ENCODE data around the gene MYL6B. TPM values are rescaled to one million over a fixed set of nuclear protein-coding genes. Genes with fewer than 3 reads are reported as not detected.
A peak's percentile ranks its signal among the peaks of the same experiment; 100 is the strongest.

The MYL6B gene
- total and polyA plus RNA-seq, 9 donors, result 32.8 to 99.2 (median 73.4) TPM

GRCh38 chr12:56158926-56159461 is 6.6 kb downstream of the MYL6B start:
- intact Hi-C loops (cut with DNase I), result loop anchor here in 2 of 4 donors (2.0 to 5.0 kb wide), 3 partner anchors 32 to 63 kb away; partner anchors contain the start of genes NABP2 (in 1 of the 2) and RNF41 (in 1 of the 2)
- peak overlapping the region; percentile 97 for H3K4me3 ChIP-seq
- H3K9me3 ChIP-seq, result no peaks in the 10 kb centered on the region
- H3K4me1 ChIP-seq (ENCODE audit: insufficient read depth), result peaks cover 1% of the 10 kb centered on the region
- H3K27me3 ChIP-seq, result no peaks in the 10 kb centered on the region
- 0 to 1% (median 0%) methylated on average over 6 of the region's 6 CpGs for WGBS, 3 donors
- no peaks in the 10 kb centered on the region for H3K36me3 ChIP-seq
- peak overlapping the region; percentile 82 to 91 for H3K27ac ChIP-seq
- no peak for TF ChIP-seq CTCF (IDR thresholded peaks at IDR 0.05)
- no peak for TF ChIP-seq EP300 (IDR thresholded peaks at IDR 0.05)
- TF ChIP-seq POLR2A (IDR thresholded peaks at IDR 0.05), result no peak
- peak; percentile 57 to 77 (median 70) for DNase-seq

GRCh38 chr12:56159482-56160192 is 7.2 kb downstream of the MYL6B start:
- Histone ChIP-seq H3K4me1 (ENCODE audit: insufficient read depth) (peaks cover 1% of the 10 kb centered on the region), H3K27me3 (no peaks in the 10 kb centered on the region), H3K9me3 (no peaks in the 10 kb centered on the region), H3K4me3 (peak overlapping the region; percentile 97), H3K36me3 (no peaks in the 10 kb centered on the region), H3K27ac (peak overlapping the region; percentile 82 to 91)
- intact Hi-C loops (cut with DNase I), result loop anchor here in 3 of 4 donors (2.0 to 5.0 kb wide), 5 partner anchors 31 to 63 kb away; partner anchors contain the start of genes RNF41 (in 2 of the 3) and NABP2 (in 1 of the 3)
- TF ChIP-seq POLR2A (IDR thresholded peaks at IDR 0.05) (no peak), EP300 (IDR thresholded peaks at IDR 0.05) (no peak), CTCF (IDR thresholded peaks at IDR 0.05) (no peak)
- peak in 1 of 5 donors; percentile 33 for DNase-seq
- 12 to 22% (median 13%) methylated on average over 8 of the region's 8 CpGs for WGBS, 3 donors

- intact Hi-C loops (cut with DNase I), result loop anchor here in 2 of 4 donors (2.0 to 5.0 kb wide), 2 partner anchors 38 to 61 kb away; partner anchors contain the start of gene RNF41 (in 1 of the 2)
- WGBS, 3 donors, result 20 to 24% (median 21%) methylated on average over 7 of the region's 7 CpGs
- Histone ChIP-seq H3K36me3 (no peaks in the 10 kb centered on the region), H3K4me3 (peak overlapping the region; percentile 97), H3K4me1 (ENCODE audit: insufficient read depth) (peaks cover 1% of the 10 kb centered on the region), H3K27ac (peak overlapping the region; percentile 82 to 91), H3K9me3 (no peaks in the 10 kb centered on the region), H3K27me3 (no peaks in the 10 kb centered on the region)
- no peak for TF ChIP-seq CTCF (IDR thresholded peaks at IDR 0.05)
- no peak for TF ChIP-seq POLR2A (IDR thresholded peaks at IDR 0.05)
- no peak for TF ChIP-seq EP300 (IDR thresholded peaks at IDR 0.05)
- no peak for DNase-seq
These were observed 7.9 kb downstream of the MYL6B start for GRCh38 chr12:56160193-56160763.

- TF ChIP-seq EP300 (IDR thresholded peaks at IDR 0.05) (no peak), POLR2A (IDR thresholded peaks at IDR 0.05) (no peak), CTCF (IDR thresholded peaks at IDR 0.05) (no peak)
- H3K27me3 ChIP-seq, result no peaks in the 10 kb centered on the region
- H3K4me1 ChIP-seq (ENCODE audit: insufficient read depth), result peaks cover 1% of the 10 kb centered on the region
- intact Hi-C loops (cut with DNase I), result loop anchor here in 2 of 4 donors (2.0 to 5.0 kb wide), 2 partner anchors 39 to 60 kb away; partner anchors contain the start of gene RNF41 (in 1 of the 2)
- peak overlapping the region; percentile 24 to 91 for H3K27ac ChIP-seq
- 41 to 53% (median 52%) methylated on average over 11 of the region's 11 CpGs for WGBS, 3 donors
- no peak for DNase-seq
- H3K4me3 ChIP-seq, result peak overlapping the region; percentile 97
- no peaks in the 10 kb centered on the region for H3K9me3 ChIP-seq
- no peaks in the 10 kb centered on the region for H3K36me3 ChIP-seq
These were observed 8.7 kb downstream of the MYL6B start for GRCh38 chr12:56160894-56161689.
